AG04449 (cell line): ENCODE data around the gene HPSE2.

Source experiments
- CTCF ChIA-PET: fragments of 350-600 bp; formaldehyde crosslinking; extraction: SDS; loops from one replicate; lab custom pipeline; 2021; ENCODE audit warnings: antibody characterized with exemption; lab: Yijun Ruan, JAX
- POLR2A ChIA-PET: fragments of 400-600, 350-600 bp; formaldehyde crosslinking; extraction: SDS; loops from one replicate; lab custom pipeline; 2020; ENCODE audit warnings: antibody characterized with exemption, inconsistent platforms; lab: Yijun Ruan, JAX
- DNase-seq: peaks from one replicate; pipeline ENCODE4 v3.0.0-alpha.2; 2010; ENCODE audit warnings: low read depth, low spot score
- H3K4me3 ChIP-seq: 2 replicates; pipeline ENCODE4 v1.5.1; 2011; ENCODE audit warnings: low read depth, mild to moderate bottlenecking, control low read depth, low read length
- CTCF ChIP-seq: IDR thresholded peaks from one replicate; pipeline ENCODE4 v1.5.1; 2011; ENCODE audit warnings: mild to moderate bottlenecking, moderate library complexity, low read length, control low read depth, inconsistent platforms; ENCODE audit not compliant: insufficient read depth; ENCODE audit errors: missing control alignments

The HPSE2 gene

GRCh38 chr10:98617906-98618520 is 617.6 kb downstream of the HPSE2 start:
- no peak for TF ChIP-seq CTCF
- ChIA-PET POLR2A (no interaction called here), CTCF (no interaction called here)
- no peak overlapping the region for H3K4me3 ChIP-seq
- DNase-seq = no peak

DNA sequence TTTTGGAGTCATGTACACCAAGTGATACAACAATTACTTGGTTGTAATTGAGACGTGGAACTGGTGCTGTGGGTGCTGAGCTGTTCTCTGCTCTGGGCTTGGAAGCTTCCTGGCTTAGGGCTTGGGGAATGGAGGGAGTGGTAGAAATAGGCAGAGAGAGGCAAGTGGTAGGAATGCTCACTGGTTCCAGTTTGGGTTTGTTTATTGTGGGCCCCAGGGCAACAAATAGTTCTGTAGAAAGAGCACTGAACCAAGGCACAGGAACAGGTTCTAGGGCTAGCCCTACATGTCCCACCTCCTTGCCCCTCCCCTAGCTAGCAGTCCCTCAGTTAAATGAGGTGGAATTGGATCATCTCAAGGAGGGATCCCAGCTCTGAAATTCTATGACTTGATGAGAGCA is 622.2 kb downstream of the HPSE2 start:
- no peak overlapping the region for H3K4me3 ChIP-seq
- no peak for TF ChIP-seq CTCF
- ChIA-PET CTCF (no interaction called here), POLR2A (no interaction called here)
- DNase-seq = no peak

- DNase-seq = no peak
- no peak overlapping the region for H3K4me3 ChIP-seq
- no peak for TF ChIP-seq CTCF
- ChIA-PET CTCF (no interaction called here), POLR2A (no interaction called here)
Observed at GRCh38 chr10:98611436-98611835, 624.2 kb downstream of the HPSE2 start.

DNA sequence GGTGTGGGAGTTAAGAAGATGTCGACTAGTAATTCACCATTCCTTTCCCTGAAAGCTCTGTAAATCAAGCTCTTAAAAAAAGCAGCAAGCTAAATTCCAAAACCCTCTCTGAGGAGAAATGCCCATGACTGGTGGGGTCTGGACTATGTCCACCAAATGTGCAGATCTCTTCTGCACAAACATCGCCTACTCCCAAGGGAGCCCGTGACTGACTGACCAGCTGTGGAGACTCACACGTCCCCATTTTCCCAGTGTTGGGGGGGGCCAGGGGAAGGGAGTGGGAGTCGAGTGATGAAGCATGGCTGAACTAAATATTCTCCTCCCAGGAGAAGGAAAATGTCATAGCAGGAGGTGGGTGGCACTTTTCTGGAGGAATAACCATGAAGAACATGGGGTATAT is 624.8 kb downstream of the HPSE2 start:
- CTCF ChIA-PET = no interaction called here
- POLR2A ChIA-PET = no interaction called here
- TF ChIP-seq CTCF = no peak

DNA sequence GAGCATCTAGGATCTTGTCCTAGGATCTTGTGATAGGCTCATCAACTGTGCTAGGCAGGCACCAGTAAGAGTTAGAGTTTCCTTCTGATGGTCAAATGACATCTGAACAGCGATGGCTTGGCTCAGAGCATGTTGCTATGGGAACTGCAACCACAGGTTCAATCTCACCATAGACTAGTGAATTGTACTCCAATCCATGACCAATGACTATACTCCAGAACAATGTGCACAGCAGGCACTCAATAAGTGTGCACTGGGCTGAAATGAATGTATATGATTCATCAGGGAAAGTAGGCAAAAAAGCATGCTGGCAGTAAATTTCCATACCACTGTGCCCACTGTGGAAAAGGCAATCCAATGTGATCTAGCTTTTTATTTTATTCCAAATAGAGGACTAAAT is 625.4 kb downstream of the HPSE2 start:
- ChIA-PET POLR2A (no interaction called here), CTCF (no interaction called here)
- no peak for DNase-seq
- no peak overlapping the region for H3K4me3 ChIP-seq
- TF ChIP-seq CTCF = no peak

More for the DNA sequence above, 624.8 kb downstream of the HPSE2 start:
- DNase-seq = no peak
- no peak overlapping the region for H3K4me3 ChIP-seq

DNA sequence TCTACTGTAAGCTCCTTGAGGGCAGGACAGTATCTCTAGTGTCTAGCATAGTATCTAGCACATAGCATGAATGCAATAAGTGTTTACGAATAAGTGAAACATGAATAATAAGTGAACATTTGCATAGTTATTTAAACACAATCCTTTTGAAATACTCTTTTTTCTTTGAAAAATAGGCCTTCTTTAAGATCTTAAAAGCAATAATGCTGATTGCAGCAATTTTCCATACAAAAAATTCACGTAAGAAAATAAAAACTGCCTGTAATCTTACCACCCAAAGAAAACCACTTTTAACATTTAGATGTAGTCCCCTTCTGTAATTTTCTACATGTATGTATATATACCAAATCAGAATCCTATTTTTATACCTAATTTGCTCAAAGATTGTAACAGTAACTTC is 626.4 kb downstream of the HPSE2 start:
- no peak for TF ChIP-seq CTCF
- no peak overlapping the region for H3K4me3 ChIP-seq
- no peak for DNase-seq
- CTCF ChIA-PET = no interaction called here
- POLR2A ChIA-PET = no interaction called here
